Neutrophil (primary cell): ENCODE measurements around the gene ARHGEF11.

Source experiments
- H3K27ac ChIP-seq: fragments of 200-600 bp; sonication (generic); 2 replicates; pipeline ENCODE4 v1.5.1; 2016; ENCODE audit warnings: mild to moderate bottlenecking, moderate library complexity
- H3K27me3 ChIP-seq: fragments of 200-600 bp; sonication (generic); 2 replicates; pipeline ENCODE4 v1.6.0; 2016; ENCODE audit warnings: mild to moderate bottlenecking
- H3K36me3 ChIP-seq: fragments of 200-600 bp; sonication (generic); 2 replicates; pipeline ENCODE4 v1.5.1; 2017
- H3K4me1 ChIP-seq, 2 experiments: fragments of 200-600 bp in 1 of 2; sonication (generic) in 1 of 2; 1 replicate in 1 of 2; 2 replicates in 1 of 2; pipeline versions ENCODE4 v1.5.1 to v1.6.1; 2013 to 2016; ENCODE audit warnings: low read depth in 1 of 2, low read length in 1 of 2, mild to moderate bottlenecking in 1 of 2, moderate library complexity in 1 of 2; ENCODE audit not compliant: control insufficient read depth in 1 of 2, insufficient read depth in 1 of 2
- H3K4me3 ChIP-seq, 2 experiments: fragments of 200-600 bp in 1 of 2; sonication (generic) in 1 of 2; 1 replicate in 1 of 2; 2 replicates in 1 of 2; pipeline ENCODE4 v1.5.1; 2013 to 2016; ENCODE audit warnings: low read depth in 1 of 2, low read length in 1 of 2, mild to moderate bottlenecking in 1 of 2, moderate library complexity in 1 of 2
- H3K9me3 ChIP-seq: fragments of 200-600 bp; sonication (generic); 2 replicates; pipeline ENCODE4 v1.5.1; 2016
- TF ChIP-seq, protein P1 (sequence below): fragments of 200-600 bp; sonication (generic); IDR thresholded peaks from 2 replicates; pipeline ENCODE4 v1.5.1; 2016; ENCODE audit warnings: antibody characterized with exemption

Gene ARHGEF11

DNA sequence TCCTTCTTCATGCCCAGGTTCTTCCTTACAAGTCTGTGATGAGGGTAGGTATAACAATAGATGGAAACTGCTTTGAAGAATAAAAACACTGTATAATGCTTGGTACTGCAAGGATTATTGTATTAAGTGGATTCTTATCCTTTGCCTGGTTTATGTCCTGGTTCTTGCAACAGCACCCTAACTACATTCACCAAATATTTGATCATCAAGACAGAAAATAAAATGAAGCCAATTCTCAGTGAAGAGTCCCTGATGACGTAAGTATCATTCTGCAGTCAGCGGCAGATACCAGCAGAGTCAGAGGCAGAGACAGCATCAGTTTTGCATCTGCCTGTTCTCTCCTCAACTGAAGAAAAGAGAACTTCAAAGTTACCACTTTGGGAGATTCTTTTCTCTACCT lies 19.7 kb downstream of the ARHGEF11 start:
- TF ChIP-seq, protein P1, sequence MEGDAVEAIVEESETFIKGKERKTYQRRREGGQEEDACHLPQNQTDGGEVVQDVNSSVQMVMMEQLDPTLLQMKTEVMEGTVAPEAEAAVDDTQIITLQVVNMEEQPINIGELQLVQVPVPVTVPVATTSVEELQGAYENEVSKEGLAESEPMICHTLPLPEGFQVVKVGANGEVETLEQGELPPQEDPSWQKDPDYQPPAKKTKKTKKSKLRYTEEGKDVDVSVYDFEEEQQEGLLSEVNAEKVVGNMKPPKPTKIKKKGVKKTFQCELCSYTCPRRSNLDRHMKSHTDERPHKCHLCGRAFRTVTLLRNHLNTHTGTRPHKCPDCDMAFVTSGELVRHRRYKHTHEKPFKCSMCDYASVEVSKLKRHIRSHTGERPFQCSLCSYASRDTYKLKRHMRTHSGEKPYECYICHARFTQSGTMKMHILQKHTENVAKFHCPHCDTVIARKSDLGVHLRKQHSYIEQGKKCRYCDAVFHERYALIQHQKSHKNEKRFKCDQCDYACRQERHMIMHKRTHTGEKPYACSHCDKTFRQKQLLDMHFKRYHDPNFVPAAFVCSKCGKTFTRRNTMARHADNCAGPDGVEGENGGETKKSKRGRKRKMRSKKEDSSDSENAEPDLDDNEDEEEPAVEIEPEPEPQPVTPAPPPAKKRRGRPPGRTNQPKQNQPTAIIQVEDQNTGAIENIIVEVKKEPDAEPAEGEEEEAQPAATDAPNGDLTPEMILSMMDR = no peak

DNA sequence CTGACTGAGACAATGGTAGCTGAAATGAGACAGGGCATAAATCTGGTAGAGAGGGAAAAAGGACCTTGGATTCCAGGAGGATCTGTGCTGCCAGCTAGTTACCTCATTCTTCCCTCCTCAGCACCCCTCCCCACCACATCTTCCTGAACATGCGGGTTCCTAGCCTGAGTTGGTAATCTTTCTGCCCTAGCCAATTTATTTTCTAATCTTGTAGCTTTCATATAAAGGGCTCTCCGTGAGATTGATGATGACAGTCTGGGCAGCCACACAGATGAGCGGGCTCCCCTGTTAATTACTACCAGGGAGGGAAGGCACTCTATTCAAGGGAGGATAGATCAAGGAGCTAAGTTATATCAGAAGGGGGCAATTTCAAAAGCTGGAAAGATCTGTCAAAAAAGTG lies 20.2 kb downstream of the ARHGEF11 start:
- H3K4me1 ChIP-seq = no peaks in the 10 kb centered on the region
- no peaks in the 10 kb centered on the region for H3K36me3 ChIP-seq
- TF ChIP-seq, protein P1 = no peak
- H3K27ac ChIP-seq = no peak overlapping the region
- H3K27me3 ChIP-seq = no peaks in the 10 kb centered on the region
- H3K9me3 ChIP-seq = peaks cover 3% of the 10 kb centered on the region
- H3K4me3 ChIP-seq = no peak overlapping the region

More for the DNA sequence above, 19.7 kb downstream of the ARHGEF11 start:
- Histone ChIP-seq H3K4me3 (no peak overlapping the region), H3K27me3 (no peaks in the 10 kb centered on the region), H3K36me3 (no peaks in the 10 kb centered on the region), H3K27ac (no peak overlapping the region), H3K9me3 (peaks cover 3% of the 10 kb centered on the region), H3K4me1 (no peaks in the 10 kb centered on the region)

DNA sequence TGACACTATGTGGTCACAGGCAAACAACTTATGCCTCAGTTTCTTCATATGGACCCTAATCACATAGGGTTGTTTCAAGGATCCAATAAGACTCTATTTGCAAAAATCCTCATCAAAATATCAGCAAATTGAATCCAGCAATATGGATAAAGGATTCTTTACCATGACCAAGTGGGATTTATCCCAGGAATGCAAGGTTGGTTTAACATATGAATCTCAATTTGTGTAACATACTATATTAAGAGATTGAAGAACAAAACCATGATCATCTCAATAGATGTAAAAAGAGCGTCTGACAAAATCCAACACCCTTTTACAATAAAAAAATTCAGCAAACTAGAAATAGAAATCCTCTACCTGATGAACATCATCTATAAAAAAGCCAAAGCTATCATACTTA lies 23.9 kb downstream of the ARHGEF11 start:
- Histone ChIP-seq H3K27ac (no peak overlapping the region), H3K4me1 (no peaks in the 10 kb centered on the region)

DNA sequence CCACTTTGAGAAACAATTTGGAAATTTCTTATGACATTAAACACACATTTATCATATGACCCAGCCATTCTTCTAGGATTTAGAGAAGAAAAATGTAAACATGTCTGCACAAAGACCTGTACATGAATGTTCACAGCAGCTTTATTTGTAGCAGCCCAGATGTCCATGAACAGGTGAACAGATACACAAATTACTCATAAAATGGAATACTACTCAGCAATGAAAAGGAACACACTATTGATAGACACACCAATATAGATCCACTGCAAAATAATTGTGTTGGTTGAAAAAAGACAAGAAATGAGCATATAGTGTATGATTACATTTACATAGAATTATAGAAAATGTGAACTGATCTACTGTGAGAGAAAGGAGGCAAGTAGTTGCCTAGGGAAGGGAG lies 26.1 kb downstream of the ARHGEF11 start:
- Histone ChIP-seq H3K36me3 (no peaks in the 10 kb centered on the region), H3K9me3 (peaks cover 3% of the 10 kb centered on the region), H3K27me3 (no peaks in the 10 kb centered on the region), H3K4me3 (no peak overlapping the region), H3K27ac (no peak overlapping the region), H3K4me1 (no peaks in the 10 kb centered on the region)
- TF ChIP-seq, protein P1 = no peak

More for the DNA sequence above, 23.9 kb downstream of the ARHGEF11 start:
- no peaks in the 10 kb centered on the region for H3K27me3 ChIP-seq
- no peak overlapping the region for H3K4me3 ChIP-seq
- H3K9me3 ChIP-seq = peaks cover 3% of the 10 kb centered on the region
- no peaks in the 10 kb centered on the region for H3K36me3 ChIP-seq
- TF ChIP-seq, protein P1 = no peak

DNA sequence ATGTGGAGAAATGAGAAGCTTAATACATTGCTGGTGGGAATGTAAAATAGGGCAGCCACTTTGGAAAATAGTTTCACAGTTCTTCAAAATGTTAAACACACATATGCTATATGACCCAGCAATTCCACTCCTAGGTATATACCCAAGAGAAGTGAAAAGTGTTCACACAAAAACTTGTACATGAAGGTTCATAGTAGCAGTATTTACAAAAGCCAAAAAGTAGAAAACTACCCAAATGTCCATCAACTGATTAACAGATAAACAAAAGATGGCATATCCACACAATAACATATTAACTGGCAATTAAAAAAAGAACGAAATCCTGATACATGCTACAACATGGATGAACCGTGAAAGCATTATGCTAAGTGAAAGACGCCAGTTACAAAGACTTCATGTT lies 33.7 kb downstream of the ARHGEF11 start:
- Histone ChIP-seq H3K27ac (no peak overlapping the region), H3K9me3 (no peaks in the 10 kb centered on the region), H3K4me3 (no peak overlapping the region), H3K36me3 (no peaks in the 10 kb centered on the region), H3K27me3 (no peaks in the 10 kb centered on the region), H3K4me1 (no peaks in the 10 kb centered on the region)
- TF ChIP-seq, protein P1 = no peak

DNA sequence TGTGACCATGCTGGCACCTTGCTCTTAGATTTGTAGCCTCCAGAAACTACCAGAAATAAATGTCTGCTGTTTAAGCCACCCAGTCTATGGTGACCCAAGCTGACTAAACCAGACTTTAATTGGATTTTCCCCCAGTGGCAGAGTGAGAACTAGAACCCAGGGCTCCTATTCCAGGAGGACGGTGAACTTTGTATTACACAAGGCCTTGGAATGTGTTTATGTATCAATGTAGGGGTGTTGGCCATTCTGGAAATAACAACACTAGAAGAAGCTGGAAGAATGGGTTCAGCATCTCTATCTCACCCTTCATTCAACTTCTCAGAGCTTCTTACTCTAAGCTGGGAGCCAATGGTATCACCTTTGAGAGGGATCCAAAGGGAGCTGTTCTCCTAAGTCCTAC lies 37.0 kb downstream of the ARHGEF11 start:
- H3K4me3 ChIP-seq = no peak overlapping the region
- TF ChIP-seq, protein P1 = no peak
- no peaks in the 10 kb centered on the region for H3K9me3 ChIP-seq
- H3K36me3 ChIP-seq = no peaks in the 10 kb centered on the region
- no peak overlapping the region for H3K27ac ChIP-seq
- no peaks in the 10 kb centered on the region for H3K4me1 ChIP-seq
- no peaks in the 10 kb centered on the region for H3K27me3 ChIP-seq
